DOHH2 (cell line): ENCODE results near the gene TNNI2.

Experiments used
- H3F3A ChIP-seq: fragments of 200-600 bp; sonication (generic), shearing (Covaris generic); 2 replicates; pipeline ENCODE4 v1.6.0; 2016; ENCODE audit warnings: antibody characterized with exemption, mild to moderate bottlenecking; ENCODE audit not compliant: control insufficient read depth, insufficient read depth
- H3K27ac ChIP-seq: fragments of 200-600 bp; sonication (generic); 2 replicates; pipeline ENCODE4 v1.5.1; 2014; ENCODE audit warnings: low read depth, mild to moderate bottlenecking, low read length, moderate library complexity
- H3K27me3 ChIP-seq: fragments of 200-600 bp; sonication (generic); 2 replicates; pipeline ENCODE4 v1.6.1; 2014; ENCODE audit warnings: mild to moderate bottlenecking, low read length, mixed read lengths; ENCODE audit not compliant: control insufficient read depth
- H3K36me3 ChIP-seq: fragments of 200-600 bp; sonication (generic); 2 replicates; pipeline ENCODE4 v1.6.1; 2014; ENCODE audit warnings: mild to moderate bottlenecking, low read length, moderate library complexity, mixed read lengths; ENCODE audit not compliant: control insufficient read depth
- H3K4me1 ChIP-seq: fragments of 200-600 bp; sonication (generic); 2 replicates; pipeline ENCODE4 v1.6.1; 2014; ENCODE audit warnings: mild to moderate bottlenecking, low read length, mixed read lengths; ENCODE audit not compliant: control insufficient read depth
- H3K4me2 ChIP-seq: fragments of 200-600 bp; sonication (generic); 2 replicates; pipeline ENCODE4 v1.6.0; 2014; ENCODE audit warnings: mild to moderate bottlenecking, low read length, moderate library complexity
- H3K4me3 ChIP-seq: fragments of 200-600 bp; sonication (generic); 2 replicates; pipeline ENCODE4 v1.5.1; 2014; ENCODE audit warnings: mild to moderate bottlenecking, low read length, mixed read lengths
- H3K79me2 ChIP-seq: fragments of 200-600 bp; sonication (generic); 2 replicates; pipeline ENCODE4 v1.6.1; 2014; ENCODE audit warnings: mild to moderate bottlenecking, low read length, mixed read lengths; ENCODE audit not compliant: control insufficient read depth
- H3K9me2 ChIP-seq: fragments of 200-600 bp; sonication (generic); replicated peaks from 2 replicates; pipeline ENCODE4 v1.6.1; 2014; ENCODE audit warnings: mild to moderate bottlenecking, low read length, mixed read lengths; ENCODE audit not compliant: control insufficient read depth
- H3K9me3 ChIP-seq: fragments of 200-600 bp; sonication (generic); 2 replicates; pipeline ENCODE4 v1.6.1; 2014; ENCODE audit warnings: antibody characterized with exemption, low read length, mixed read lengths; ENCODE audit not compliant: control insufficient read depth, insufficient read depth
- H4K20me1 ChIP-seq: fragments of 200-600 bp; sonication (generic); 2 replicates; pipeline ENCODE4 v1.6.0; 2014; ENCODE audit warnings: low read depth, mild to moderate bottlenecking, antibody characterized with exemption, low read length, moderate library complexity; ENCODE audit not compliant: control insufficient read depth, insufficient read depth
- CTCF ChIP-seq: fragments of 200-600 bp; sonication (generic); IDR thresholded peaks from one replicate; pipeline ENCODE4 v1.5.1; 2014; ENCODE audit warnings: antibody characterized with exemption, mild to moderate bottlenecking, low read depth, low read length; ENCODE audit not compliant: poor library complexity, severe bottlenecking
- EZH2phosphoT487 ChIP-seq: fragments of 200-600 bp; sonication (generic); IDR thresholded peaks from 2 replicates; pipeline ENCODE4 v1.6.1; 2017; ENCODE audit warnings: borderline replicate concordance, mild to moderate bottlenecking, antibody characterized with exemption, low read length, moderate library complexity, mixed read lengths

The TNNI2 gene

GRCh38 chr11:1820463-1821325, 18.1 kb upstream of the TNNI2 start:
- H3F3A ChIP-seq, result no peaks in the 10 kb centered on the region
- H3K4me1 ChIP-seq, result no peaks in the 10 kb centered on the region
- H3K36me3 ChIP-seq, result no peaks in the 10 kb centered on the region
- no peak overlapping the region for H3K4me3 ChIP-seq
- H3K4me2 ChIP-seq, result no peak overlapping the region
- peaks cover 4% of the 10 kb centered on the region; the same call in 1 of the 2 replicates for H3K27me3 ChIP-seq
- no peaks in the 10 kb centered on the region for H4K20me1 ChIP-seq
- no peaks in the 10 kb centered on the region for H3K9me2 ChIP-seq
- no peaks in the 10 kb centered on the region for H3K79me2 ChIP-seq
- H3K9me3 ChIP-seq, result no peaks in the 10 kb centered on the region
- TF ChIP-seq CTCF (no peak), EZH2phosphoT487 (no peak)
- H3K27ac ChIP-seq, result no peak overlapping the region

GRCh38 chr11:1821562-1821961, 17.2 kb upstream of the TNNI2 start:
- no peaks in the 10 kb centered on the region for H3K4me1 ChIP-seq
- H3K36me3 ChIP-seq, result no peaks in the 10 kb centered on the region
- no peaks in the 10 kb centered on the region for H3F3A ChIP-seq
- H4K20me1 ChIP-seq, result no peaks in the 10 kb centered on the region
- H3K4me3 ChIP-seq, result no peak overlapping the region
- no peaks in the 10 kb centered on the region for H3K9me2 ChIP-seq
- no peaks in the 10 kb centered on the region for H3K79me2 ChIP-seq
- H3K4me2 ChIP-seq, result no peak overlapping the region
- TF ChIP-seq EZH2phosphoT487 (no peak), CTCF (no peak)
- no peak overlapping the region for H3K27ac ChIP-seq
- H3K9me3 ChIP-seq, result no peaks in the 10 kb centered on the region
- H3K27me3 ChIP-seq, result peaks cover 4% of the 10 kb centered on the region; the same call in 1 of the 2 replicates

- Histone ChIP-seq H3K79me2 (no peaks in the 10 kb centered on the region), H3F3A (no peaks in the 10 kb centered on the region), H4K20me1 (no peaks in the 10 kb centered on the region), H3K9me2 (no peaks in the 10 kb centered on the region), H3K27me3 (no peaks in the 10 kb centered on the region), H3K9me3 (no peaks in the 10 kb centered on the region), H3K4me3 (no peak overlapping the region), H3K27ac (no peak overlapping the region), H3K4me2 (no peak overlapping the region), H3K4me1 (no peaks in the 10 kb centered on the region), H3K36me3 (no peaks in the 10 kb centered on the region)
- TF ChIP-seq EZH2phosphoT487 (no peak), CTCF (no peak)
These were observed 16.0 kb upstream of the TNNI2 start for GRCh38 chr11:1822648-1823375.
